Measurements from ENCODE around the gene BHMT2. TPM values are rescaled to one million over a fixed set of nuclear protein-coding genes. Genes with fewer than 3 reads are reported as not detected.

BHMT2 gene
- total RNA-seq (ENCODE audit: low replicate concordance) = not detected in 2 replicates

DNA sequence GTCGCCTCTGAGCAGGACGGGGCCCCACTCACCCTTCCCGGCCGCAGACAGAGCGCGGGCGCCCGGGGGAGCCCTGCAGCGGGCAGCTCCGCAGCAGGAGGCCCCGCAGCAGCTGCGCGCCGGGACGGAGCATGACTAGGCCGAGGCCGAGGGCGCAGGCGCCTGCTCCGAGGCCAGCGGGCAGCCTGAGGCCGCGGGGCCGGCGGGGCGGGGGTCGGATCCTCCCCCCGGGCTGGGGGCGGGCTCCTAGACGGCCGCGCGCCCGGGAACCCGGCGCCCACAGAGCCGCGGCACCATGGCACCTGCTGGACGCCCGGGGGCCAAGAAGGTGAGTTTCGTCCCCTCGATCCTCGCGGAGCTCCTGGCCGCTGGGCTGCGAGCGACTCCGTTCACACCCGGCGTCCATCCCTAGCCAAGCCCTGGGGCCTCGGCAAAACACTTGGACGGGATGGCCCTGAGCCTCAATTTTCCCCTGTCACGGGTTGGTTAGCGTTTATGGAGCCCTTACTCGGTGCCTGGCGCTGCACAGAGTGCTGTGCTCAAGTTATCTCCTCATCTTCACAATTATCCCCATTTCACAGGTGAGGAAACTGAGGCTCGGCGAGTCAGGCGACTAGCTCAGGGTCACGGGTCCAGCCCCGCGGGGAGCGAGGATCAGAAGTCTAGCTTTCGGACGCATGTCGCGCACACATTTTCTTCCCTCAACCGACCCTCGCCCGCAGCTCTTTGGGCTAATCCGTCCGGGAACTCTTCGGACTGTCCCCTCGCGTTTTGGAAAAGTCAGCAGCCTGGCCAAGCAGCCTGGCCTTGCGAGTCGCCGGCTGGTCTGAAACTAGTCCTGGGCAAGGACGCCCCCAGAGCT lies at the start of gene BHMT2, which contains the start of gene DMGDH:
BHMT2 (plus strand) TSS at position 280 of the 862 bp plus-strand sequence; CDS start at position 296, 16 bp downstream.
DMGDH (minus strand) TSS at position 187 of the 862 bp plus-strand sequence; CDS start at position 133, 54 bp downstream.
- Histone ChIP-seq H3K27ac (no peak within 1 kb of the TSS), H3K4me3 (no peak within 1 kb of the TSS), H3K36me3 (no peaks in the 10 kb centered on the region), H3K9ac (no peak within 1 kb of the TSS), H3K79me2 (ENCODE audit: low read depth) (no peaks in the 10 kb centered on the region), H3K27me3 (no peaks in the 10 kb centered on the region), H3K9me3 (ENCODE audit: low read depth) (no peaks in the 10 kb centered on the region), H3K4me2 (no peak within 1 kb of the TSS), H2AFZ (replicated peaks) (no peak within 1 kb of the TSS), H3K4me1 (no peaks in the 10 kb centered on the region), H3F3A (ENCODE audit: low read depth) (no peaks in the 10 kb centered on the region), H4K20me1 (ENCODE audit: low read depth) (no peaks in the 10 kb centered on the region)
- TF ChIP-seq EZH2 (IDR thresholded peaks at IDR 0.05) = no peak
- TF ChIP-seq, protein P1, sequence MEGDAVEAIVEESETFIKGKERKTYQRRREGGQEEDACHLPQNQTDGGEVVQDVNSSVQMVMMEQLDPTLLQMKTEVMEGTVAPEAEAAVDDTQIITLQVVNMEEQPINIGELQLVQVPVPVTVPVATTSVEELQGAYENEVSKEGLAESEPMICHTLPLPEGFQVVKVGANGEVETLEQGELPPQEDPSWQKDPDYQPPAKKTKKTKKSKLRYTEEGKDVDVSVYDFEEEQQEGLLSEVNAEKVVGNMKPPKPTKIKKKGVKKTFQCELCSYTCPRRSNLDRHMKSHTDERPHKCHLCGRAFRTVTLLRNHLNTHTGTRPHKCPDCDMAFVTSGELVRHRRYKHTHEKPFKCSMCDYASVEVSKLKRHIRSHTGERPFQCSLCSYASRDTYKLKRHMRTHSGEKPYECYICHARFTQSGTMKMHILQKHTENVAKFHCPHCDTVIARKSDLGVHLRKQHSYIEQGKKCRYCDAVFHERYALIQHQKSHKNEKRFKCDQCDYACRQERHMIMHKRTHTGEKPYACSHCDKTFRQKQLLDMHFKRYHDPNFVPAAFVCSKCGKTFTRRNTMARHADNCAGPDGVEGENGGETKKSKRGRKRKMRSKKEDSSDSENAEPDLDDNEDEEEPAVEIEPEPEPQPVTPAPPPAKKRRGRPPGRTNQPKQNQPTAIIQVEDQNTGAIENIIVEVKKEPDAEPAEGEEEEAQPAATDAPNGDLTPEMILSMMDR (IDR thresholded peaks at IDR 0.05) = no peak
- no peak for TF ChIP-seq EZH2phosphoT487 (IDR thresholded peaks at IDR 0.05)
- Mint-ChIP-seq H3K9me3 (peaks cover 15% of the 10 kb centered on the region), H3K4me1 (peaks cover 9% of the 10 kb centered on the region), H3K27ac (no peak within 1 kb of the TSS), H3K36me3 (peaks cover 7% of the 10 kb centered on the region), H3K4me3 (no peak within 1 kb of the TSS), H3K27me3 (ENCODE audit: insufficient read depth, low read depth) (peaks cover 5% of the 10 kb centered on the region)
- DNase-seq (ENCODE audit: low spot score) = no peak

GRCh38 chr5:79020861-79021561 lies 48.6 kb upstream of the BHMT2 start:
- no peaks in the 10 kb centered on the region for H3F3A ChIP-seq (ENCODE audit: low read depth)
- Mint-ChIP-seq H3K27me3 (ENCODE audit: insufficient read depth, low read depth) (no peaks in the 10 kb centered on the region), H3K4me3 (no peak overlapping the region), H3K27ac (no peak overlapping the region), H3K4me1 (peaks cover 13% of the 10 kb centered on the region), H3K36me3 (no peaks in the 10 kb centered on the region), H3K9me3 (no peaks in the 10 kb centered on the region)
- peak overlapping the region; percentile 91 for H2AFZ ChIP-seq (replicated peaks)
- no peaks in the 10 kb centered on the region for H4K20me1 ChIP-seq (ENCODE audit: low read depth)
- peaks cover 4% of the 10 kb centered on the region for H3K27me3 ChIP-seq
- peaks cover 11% of the 10 kb centered on the region for H3K4me1 ChIP-seq
- no peak overlapping the region for H3K4me3 ChIP-seq
- no peak overlapping the region for H3K9ac ChIP-seq
- no peak overlapping the region for H3K27ac ChIP-seq
- DNase-seq (ENCODE audit: low spot score) = peak; percentile 72
- H3K4me2 ChIP-seq = no peak overlapping the region
- TF ChIP-seq EZH2 (IDR thresholded peaks at IDR 0.05) (no peak), EZH2phosphoT487 (IDR thresholded peaks at IDR 0.05) (no peak)
- TF ChIP-seq, protein P1 (IDR thresholded peaks at IDR 0.05) = peak; percentile 95
- no peaks in the 10 kb centered on the region for H3K36me3 ChIP-seq
- H3K9me3 ChIP-seq (ENCODE audit: low read depth) = no peaks in the 10 kb centered on the region
- no peaks in the 10 kb centered on the region for H3K79me2 ChIP-seq (ENCODE audit: low read depth)

DNA sequence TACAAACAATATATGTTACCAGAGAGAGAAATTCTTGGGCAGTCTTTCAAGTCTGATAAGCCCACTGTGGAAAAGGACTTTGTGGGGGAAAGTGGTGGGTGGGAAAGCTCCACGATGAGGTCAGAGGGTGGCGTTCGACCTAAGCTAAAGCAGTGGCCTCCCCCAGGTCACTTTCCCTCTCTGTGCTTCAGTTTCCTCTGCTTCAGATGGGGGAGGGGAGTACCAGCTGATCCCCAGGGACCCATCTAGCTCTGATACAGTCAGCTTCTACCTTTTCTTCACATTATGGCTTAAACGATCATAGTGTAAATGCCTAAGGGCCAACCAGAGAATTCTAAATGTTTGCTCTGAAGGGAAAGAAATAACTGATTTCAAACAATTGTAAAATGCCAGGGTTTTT lies 47.8 kb upstream of the BHMT2 start:
- Histone ChIP-seq H2AFZ (replicated peaks) (peak overlapping the region; percentile 91), H3K4me2 (no peak overlapping the region), H3K79me2 (ENCODE audit: low read depth) (no peaks in the 10 kb centered on the region), H4K20me1 (ENCODE audit: low read depth) (no peaks in the 10 kb centered on the region), H3F3A (ENCODE audit: low read depth) (no peaks in the 10 kb centered on the region), H3K27me3 (peaks cover 4% of the 10 kb centered on the region), H3K9me3 (ENCODE audit: low read depth) (no peaks in the 10 kb centered on the region), H3K4me1 (peaks cover 11% of the 10 kb centered on the region), H3K36me3 (no peaks in the 10 kb centered on the region), H3K27ac (no peak overlapping the region), H3K9ac (no peak overlapping the region), H3K4me3 (no peak overlapping the region)
- H3K4me1 Mint-ChIP-seq = peaks cover 13% of the 10 kb centered on the region
- no peaks in the 10 kb centered on the region for H3K36me3 Mint-ChIP-seq
- H3K27me3 Mint-ChIP-seq (ENCODE audit: insufficient read depth, low read depth) = no peaks in the 10 kb centered on the region
- no peak overlapping the region for H3K4me3 Mint-ChIP-seq
- peak; percentile 8 for DNase-seq (ENCODE audit: low spot score)
- no peak for TF ChIP-seq EZH2 (IDR thresholded peaks at IDR 0.05)
- TF ChIP-seq, protein P1 (IDR thresholded peaks at IDR 0.05) = no peak
- H3K27ac Mint-ChIP-seq = no peak overlapping the region
- no peaks in the 10 kb centered on the region for H3K9me3 Mint-ChIP-seq
